GM19035 (cell line): ENCODE results near the gene MAOB.

Experiments used
- ATAC-seq: cut with Tn5 transposase; IDR thresholded peaks from one replicate; pipeline ENCODE4 v1.9.1; 2021; ENCODE audit not compliant: unreplicated experiment

Gene MAOB

GRCh38 chrX:43861750-43862149 lies 20.5 kb downstream of the MAOB start:
- no peak for ATAC-seq

GRCh38 chrX:43860646-43861370 lies 21.4 kb downstream of the MAOB start:
- ATAC-seq = no peak

GRCh38 chrX:43853225-43853828 lies 28.9 kb downstream of the MAOB start:
- ATAC-seq = no peak

GRCh38 chrX:43850629-43851028 lies 31.6 kb downstream of the MAOB start:
- no peak for ATAC-seq

- ATAC-seq = no peak
Measured at GRCh38 chrX:43849173-43849572, 33.1 kb downstream of the MAOB start.

GRCh38 chrX:43847352-43847751 lies 34.9 kb downstream of the MAOB start:
- no peak for ATAC-seq

- no peak for ATAC-seq
Measured at GRCh38 chrX:43846558-43846957, 35.7 kb downstream of the MAOB start.

GRCh38 chrX:43845776-43846175 lies 36.5 kb downstream of the MAOB start:
- no peak for ATAC-seq

GRCh38 chrX:43840265-43840664 lies 42.0 kb downstream of the MAOB start:
- ATAC-seq = no peak

- no peak for ATAC-seq
Measured at GRCh38 chrX:43836435-43837184, 45.6 kb downstream of the MAOB start.

- ATAC-seq = no peak
Measured at GRCh38 chrX:43835559-43835958, 46.7 kb downstream of the MAOB start.

GRCh38 chrX:43827791-43828190 lies 54.5 kb downstream of the MAOB start:
- no peak for ATAC-seq

- no peak for ATAC-seq
Measured at GRCh38 chrX:43822014-43822413, 60.2 kb downstream of the MAOB start.

- no peak for ATAC-seq
Measured at GRCh38 chrX:43817444-43817843, 64.8 kb downstream of the MAOB start.

- no peak for ATAC-seq
Measured at GRCh38 chrX:43815209-43815608, 67.0 kb downstream of the MAOB start.

- ATAC-seq = no peak
Measured at GRCh38 chrX:43813898-43814297, 68.4 kb downstream of the MAOB start.

GRCh38 chrX:43813319-43813718 lies 68.9 kb downstream of the MAOB start:
- no peak for ATAC-seq

GRCh38 chrX:43809463-43809862 lies 72.8 kb downstream of the MAOB start:
- no peak for ATAC-seq

- ATAC-seq = no peak
Measured at GRCh38 chrX:43808231-43808630, 74.0 kb downstream of the MAOB start.

- ATAC-seq = no peak
Measured at GRCh38 chrX:43805579-43805978, 76.7 kb downstream of the MAOB start.

- ATAC-seq = no peak
Measured at GRCh38 chrX:43804021-43804420, 78.2 kb downstream of the MAOB start.

GRCh38 chrX:43785930-43786591 lies 96.2 kb downstream of the MAOB start:
- ATAC-seq = no peak
